ENCODE measurements around the gene PKD1L1.

- TF ChIP-seq GABPA (IDR thresholded peaks at IDR 0.05; ENCODE audit: low read depth) (no peak), NFIC (IDR thresholded peaks at IDR 0.05; ENCODE audit: borderline replicate concordance) (no peak), POLR2AphosphoS5 (IDR thresholded peaks at IDR 0.05; ENCODE audit: low read depth, low read length) (no peak), RAD21 (IDR thresholded peaks at IDR 0.05; ENCODE audit: low read length) (no peak), FOXM1 (IDR thresholded peaks at IDR 0.05; ENCODE audit: low read depth) (no peak), TAF1 (IDR thresholded peaks at IDR 0.05; ENCODE audit: borderline replicate concordance, low read depth, low read length) (no peak)
- TF ChIP-seq, protein P1, sequence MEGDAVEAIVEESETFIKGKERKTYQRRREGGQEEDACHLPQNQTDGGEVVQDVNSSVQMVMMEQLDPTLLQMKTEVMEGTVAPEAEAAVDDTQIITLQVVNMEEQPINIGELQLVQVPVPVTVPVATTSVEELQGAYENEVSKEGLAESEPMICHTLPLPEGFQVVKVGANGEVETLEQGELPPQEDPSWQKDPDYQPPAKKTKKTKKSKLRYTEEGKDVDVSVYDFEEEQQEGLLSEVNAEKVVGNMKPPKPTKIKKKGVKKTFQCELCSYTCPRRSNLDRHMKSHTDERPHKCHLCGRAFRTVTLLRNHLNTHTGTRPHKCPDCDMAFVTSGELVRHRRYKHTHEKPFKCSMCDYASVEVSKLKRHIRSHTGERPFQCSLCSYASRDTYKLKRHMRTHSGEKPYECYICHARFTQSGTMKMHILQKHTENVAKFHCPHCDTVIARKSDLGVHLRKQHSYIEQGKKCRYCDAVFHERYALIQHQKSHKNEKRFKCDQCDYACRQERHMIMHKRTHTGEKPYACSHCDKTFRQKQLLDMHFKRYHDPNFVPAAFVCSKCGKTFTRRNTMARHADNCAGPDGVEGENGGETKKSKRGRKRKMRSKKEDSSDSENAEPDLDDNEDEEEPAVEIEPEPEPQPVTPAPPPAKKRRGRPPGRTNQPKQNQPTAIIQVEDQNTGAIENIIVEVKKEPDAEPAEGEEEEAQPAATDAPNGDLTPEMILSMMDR (IDR thresholded peaks at IDR 0.05): no peak
These were observed 1.4 kb upstream of the PKD1L1 start for GRCh38 chr7:47949703-47950102.

Data from SK-N-SH (cell line).